ENCODE results near the gene TTI1.

Gene TTI1

GRCh38 chr20:37980876-37981275, 52.4 kb downstream of the TTI1 start:
- TF ChIP-seq CTCF (IDR thresholded peaks at IDR 0.05) (no peak), ZFX (IDR thresholded peaks at IDR 0.05; ENCODE audit: borderline replicate concordance) (no peak)
- H3K27ac ChIP-seq, result no peak overlapping the region

- H3K27ac ChIP-seq, result no peak overlapping the region
- TF ChIP-seq CTCF (IDR thresholded peaks at IDR 0.05) (no peak), ZFX (IDR thresholded peaks at IDR 0.05; ENCODE audit: borderline replicate concordance) (no peak)
These were observed 52.9 kb downstream of the TTI1 start for GRCh38 chr20:37980383-37980782.

- TF ChIP-seq CTCF (IDR thresholded peaks at IDR 0.05) (no peak), ZFX (IDR thresholded peaks at IDR 0.05; ENCODE audit: borderline replicate concordance) (no peak)
- no peak overlapping the region for H3K27ac ChIP-seq
These were observed 54.0 kb downstream of the TTI1 start for GRCh38 chr20:37979021-37979985.

GRCh38 chr20:37977786-37978185, 55.5 kb downstream of the TTI1 start:
- TF ChIP-seq CTCF (IDR thresholded peaks at IDR 0.05) (no peak), ZFX (IDR thresholded peaks at IDR 0.05; ENCODE audit: borderline replicate concordance) (no peak)

GRCh38 chr20:37977338-37977737, 55.9 kb downstream of the TTI1 start:
- TF ChIP-seq ZFX (IDR thresholded peaks at IDR 0.05; ENCODE audit: borderline replicate concordance), result no peak
- no peak for TF ChIP-seq CTCF (IDR thresholded peaks at IDR 0.05)
- no peak overlapping the region for H3K27ac ChIP-seq

More at GRCh38 chr20:37977786-37978185, 55.5 kb downstream of the TTI1 start:
- H3K27ac ChIP-seq, result no peak overlapping the region

GRCh38 chr20:37976887-37977286, 56.4 kb downstream of the TTI1 start:
- TF ChIP-seq CTCF (IDR thresholded peaks at IDR 0.05) (no peak), ZFX (IDR thresholded peaks at IDR 0.05; ENCODE audit: borderline replicate concordance) (no peak)
- H3K27ac ChIP-seq, result no peak overlapping the region

Measured in 22Rv1 (cell line).